Measurements from ENCODE around the gene MARCHF2.

Gene MARCHF2

DNA sequence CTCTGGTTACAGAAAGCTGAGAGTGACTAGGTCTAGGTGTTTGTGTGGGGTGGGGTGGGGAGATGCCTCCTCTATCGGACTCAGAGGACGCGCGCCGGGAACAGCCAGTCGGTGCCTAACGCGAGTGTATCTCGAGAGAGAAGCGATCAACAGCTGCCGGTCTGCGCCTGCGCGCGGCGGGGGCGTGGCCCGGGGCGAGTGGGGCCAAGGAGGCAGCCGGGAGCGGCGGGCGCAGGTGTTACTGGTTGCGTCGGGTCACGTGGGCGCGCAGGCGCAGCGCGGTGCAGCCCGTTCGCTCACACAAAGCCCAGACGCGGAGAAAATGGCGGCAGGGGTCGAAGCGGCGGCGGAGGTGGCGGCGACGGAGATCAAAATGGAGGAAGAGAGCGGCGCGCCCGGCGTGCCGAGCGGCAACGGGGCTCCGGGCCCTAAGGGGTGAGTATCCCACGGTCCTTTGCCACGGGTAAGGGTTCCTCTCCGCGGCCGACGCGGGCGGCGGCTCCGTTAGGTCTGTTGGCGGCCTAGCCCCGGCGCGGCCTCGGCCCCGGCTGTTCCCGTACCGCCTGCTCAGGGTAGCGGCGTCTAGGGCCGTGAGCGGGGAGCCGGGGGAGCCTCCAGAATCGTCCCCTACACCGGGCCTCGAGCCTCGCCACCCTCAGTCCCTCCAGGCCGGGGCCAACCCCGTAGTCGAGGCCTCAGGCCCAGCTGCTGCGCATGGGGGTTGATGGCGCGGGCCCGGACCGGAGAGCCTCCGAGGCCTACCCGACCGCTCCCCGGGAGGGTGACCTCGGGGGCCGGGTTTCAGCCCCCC, 31.8 kb downstream of the MARCHF2 start, which contains the start of gene HNRNPM:
Gene HNRNPM, plus strand, starts transcription at position 299 of the 811 bp plus-strand sequence. Its CDS starts 24 bp downstream, at position 323.
- in situ Hi-C loops (cut with HindIII; ENCODE audit: low pct_ligation_motif_present, low sequenced_read_pairs): no loop called here
- TF ChIP-seq, protein P1, sequence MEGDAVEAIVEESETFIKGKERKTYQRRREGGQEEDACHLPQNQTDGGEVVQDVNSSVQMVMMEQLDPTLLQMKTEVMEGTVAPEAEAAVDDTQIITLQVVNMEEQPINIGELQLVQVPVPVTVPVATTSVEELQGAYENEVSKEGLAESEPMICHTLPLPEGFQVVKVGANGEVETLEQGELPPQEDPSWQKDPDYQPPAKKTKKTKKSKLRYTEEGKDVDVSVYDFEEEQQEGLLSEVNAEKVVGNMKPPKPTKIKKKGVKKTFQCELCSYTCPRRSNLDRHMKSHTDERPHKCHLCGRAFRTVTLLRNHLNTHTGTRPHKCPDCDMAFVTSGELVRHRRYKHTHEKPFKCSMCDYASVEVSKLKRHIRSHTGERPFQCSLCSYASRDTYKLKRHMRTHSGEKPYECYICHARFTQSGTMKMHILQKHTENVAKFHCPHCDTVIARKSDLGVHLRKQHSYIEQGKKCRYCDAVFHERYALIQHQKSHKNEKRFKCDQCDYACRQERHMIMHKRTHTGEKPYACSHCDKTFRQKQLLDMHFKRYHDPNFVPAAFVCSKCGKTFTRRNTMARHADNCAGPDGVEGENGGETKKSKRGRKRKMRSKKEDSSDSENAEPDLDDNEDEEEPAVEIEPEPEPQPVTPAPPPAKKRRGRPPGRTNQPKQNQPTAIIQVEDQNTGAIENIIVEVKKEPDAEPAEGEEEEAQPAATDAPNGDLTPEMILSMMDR (IDR thresholded peaks at IDR 0.05; ENCODE audit: low read depth, low read length, missing control alignments): no peak
- peak within 1 kb of the TSS; percentile 86 for H3K4me3 ChIP-seq (ENCODE audit: low read depth, low read length)

DNA sequence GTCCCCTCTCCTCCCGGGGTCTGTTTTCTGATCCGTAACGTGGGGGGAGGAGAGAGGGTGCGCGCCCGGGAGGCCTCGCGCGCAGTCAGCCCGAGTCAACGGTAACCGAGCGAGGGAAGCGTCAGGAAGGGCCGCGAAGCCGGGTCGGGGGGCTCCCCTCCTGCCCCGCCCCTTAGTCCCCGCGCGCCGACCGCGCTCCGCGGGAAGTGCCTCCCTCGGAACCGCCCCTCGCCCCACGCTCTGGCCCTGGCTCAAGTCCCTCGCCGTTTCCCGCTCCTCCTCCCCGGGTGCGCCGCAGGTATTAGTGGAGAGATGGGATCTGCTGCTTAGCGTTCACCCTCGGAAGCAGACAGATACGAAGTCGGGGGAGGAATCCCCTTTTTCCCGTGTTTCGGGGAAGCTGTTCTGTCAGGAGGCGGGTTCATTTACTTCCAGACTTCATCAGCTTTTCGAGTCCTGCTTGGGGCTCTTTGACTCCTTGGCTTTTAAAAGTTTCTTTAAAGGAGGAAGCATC, 32.4 kb downstream of the MARCHF2 start:
- Histone ChIP-seq H3K4me3 (ENCODE audit: low read depth, low read length) (peak overlapping the region; percentile 86), H3K27me3 (replicated peaks) (no peaks in the 10 kb centered on the region), H3K36me3 (replicated peaks) (peaks cover 7% of the 10 kb centered on the region), H3K27ac (peak overlapping the region; percentile 84)
- no peak for DNase-seq
- in situ Hi-C loops (cut with HindIII; ENCODE audit: low pct_ligation_motif_present, low sequenced_read_pairs): no loop called here
- TF ChIP-seq, protein P1 (IDR thresholded peaks at IDR 0.05; ENCODE audit: low read depth, low read length, missing control alignments): no peak

More for the DNA sequence above, 31.8 kb downstream of the MARCHF2 start, which contains the start of gene HNRNPM:
- Histone ChIP-seq H3K27me3 (replicated peaks) (no peaks in the 10 kb centered on the region), H3K27ac (peak within 1 kb of the TSS; percentile 84), H3K36me3 (replicated peaks) (peaks cover 7% of the 10 kb centered on the region)
- peak; percentile 97 for DNase-seq

DNA sequence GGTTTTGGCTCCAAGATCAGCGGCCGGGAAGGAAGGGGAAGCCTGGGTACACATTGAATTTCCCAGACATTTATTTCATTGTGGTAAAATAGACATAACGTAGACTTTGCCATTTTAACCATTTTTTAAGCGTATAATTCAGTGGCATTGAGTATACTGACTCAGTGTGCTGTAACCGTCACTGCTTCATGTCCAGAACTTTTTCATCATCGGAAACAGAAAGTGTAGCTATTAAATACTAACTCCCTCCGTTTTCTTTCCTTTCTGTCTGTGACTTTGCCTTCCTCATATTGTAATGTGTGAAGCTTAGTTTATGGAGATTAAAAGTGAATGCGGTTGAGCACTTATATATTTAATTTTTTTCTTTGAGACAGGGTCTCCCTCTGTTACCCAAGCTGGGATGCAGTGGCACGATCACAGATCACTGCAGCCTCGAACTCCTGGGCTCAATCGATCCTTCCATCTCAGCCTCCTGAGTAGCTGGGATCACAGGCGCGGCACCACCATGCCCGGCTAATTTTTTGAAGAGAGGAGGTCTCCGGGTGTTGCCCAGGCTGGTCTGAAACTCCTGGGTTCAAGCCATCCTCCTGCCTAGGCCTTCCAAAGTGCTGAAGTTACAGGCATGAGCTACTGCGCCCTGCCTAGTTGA, 33.1 kb downstream of the MARCHF2 start:
- TF ChIP-seq, protein P1 (IDR thresholded peaks at IDR 0.05; ENCODE audit: low read depth, low read length, missing control alignments): no peak
- in situ Hi-C loops (cut with HindIII; ENCODE audit: low pct_ligation_motif_present, low sequenced_read_pairs): no loop called here
- peak overlapping the region; percentile 86 for H3K4me3 ChIP-seq (ENCODE audit: low read depth, low read length)
- H3K27ac ChIP-seq: peak overlapping the region; percentile 84
- H3K36me3 ChIP-seq (replicated peaks): peaks cover 7% of the 10 kb centered on the region
- no peak for DNase-seq
- H3K27me3 ChIP-seq (replicated peaks): no peaks in the 10 kb centered on the region

DNA sequence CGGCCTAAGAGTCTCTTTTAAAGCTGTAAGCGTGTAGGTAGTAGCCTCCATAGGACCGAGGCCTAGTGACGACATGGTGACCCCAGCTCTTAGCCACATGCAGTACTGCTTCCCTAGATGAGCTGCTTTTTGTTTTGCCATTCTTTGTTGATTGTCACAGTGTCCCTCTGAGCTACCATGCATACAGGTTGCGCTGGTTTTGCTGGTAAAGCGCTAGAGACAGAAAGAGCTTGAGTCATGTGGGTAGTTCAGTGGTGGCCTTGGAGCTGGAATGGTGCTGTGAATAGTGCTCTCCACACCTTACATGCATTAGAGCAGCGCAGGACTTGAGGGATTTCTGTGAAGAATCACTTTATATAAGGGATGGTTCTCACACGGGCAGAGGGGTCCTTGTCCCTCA, 36.7 kb downstream of the MARCHF2 start:
- no peaks in the 10 kb centered on the region for H3K27me3 ChIP-seq (replicated peaks)
- in situ Hi-C loops (cut with HindIII; ENCODE audit: low pct_ligation_motif_present, low sequenced_read_pairs): no loop called here
- H3K4me3 ChIP-seq (ENCODE audit: low read depth, low read length): no peak overlapping the region
- no peak for DNase-seq
- H3K27ac ChIP-seq: no peak overlapping the region
- peaks cover 7% of the 10 kb centered on the region for H3K36me3 ChIP-seq (replicated peaks)
- TF ChIP-seq, protein P1 (IDR thresholded peaks at IDR 0.05; ENCODE audit: low read depth, low read length, missing control alignments): no peak

DNA sequence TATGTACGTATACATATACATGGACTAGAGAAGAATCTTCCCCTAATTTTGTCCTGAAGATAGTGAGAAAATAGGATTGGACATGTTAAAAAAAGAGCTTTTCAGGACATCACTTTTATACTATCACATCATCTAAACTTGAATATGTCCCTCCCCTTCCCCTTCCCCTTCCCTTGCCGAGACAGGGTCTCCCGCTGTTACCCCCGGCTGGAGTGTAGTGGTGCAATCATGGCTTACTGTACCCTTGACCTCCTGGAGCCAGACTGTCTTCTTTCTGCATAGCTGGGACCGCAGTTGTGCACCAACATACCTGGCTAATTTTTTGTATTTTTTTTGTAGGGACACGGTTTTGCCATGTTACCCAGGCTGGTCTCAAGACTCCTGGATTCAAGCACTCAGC, 38.3 kb downstream of the MARCHF2 start:
- no peaks in the 10 kb centered on the region for H3K27me3 ChIP-seq (replicated peaks)
- peaks cover 11% of the 10 kb centered on the region for H3K36me3 ChIP-seq (replicated peaks)
- no peak overlapping the region for H3K27ac ChIP-seq
- no peak overlapping the region for H3K4me3 ChIP-seq (ENCODE audit: low read depth, low read length)
- TF ChIP-seq, protein P1 (IDR thresholded peaks at IDR 0.05; ENCODE audit: low read depth, low read length, missing control alignments): no peak
- DNase-seq: no peak
- in situ Hi-C loops (cut with HindIII; ENCODE audit: low pct_ligation_motif_present, low sequenced_read_pairs): no loop called here
